Endothelial cell (in vitro differentiated cells): ENCODE results near the gene PPP2R3B. TPM values are rescaled to one million over a fixed set of nuclear protein-coding genes. Genes with fewer than 3 reads are reported as not detected.

Experiments used
- DNase-seq: peaks from one replicate; pipeline ENCODE4 v3.0.0; 2021; ENCODE audit warnings: low spot score
- H3K27ac Mint-ChIP-seq: one replicate; pipeline ENCODE4 v1.8.0; 2021; ENCODE audit warnings: mixed read lengths, inconsistent platforms; ENCODE audit not compliant: unreplicated experiment
- H3K27me3 Mint-ChIP-seq: one replicate; pipeline ENCODE4 v1.8.0; 2021; ENCODE audit warnings: mild to moderate bottlenecking, moderate library complexity, mixed read lengths, inconsistent platforms; ENCODE audit not compliant: unreplicated experiment
- H3K36me3 Mint-ChIP-seq: one replicate; pipeline ENCODE4 v1.8.0; 2021; ENCODE audit warnings: mild to moderate bottlenecking, low read depth, mixed read lengths, inconsistent platforms; ENCODE audit not compliant: unreplicated experiment
- H3K4me1 Mint-ChIP-seq: one replicate; pipeline ENCODE4 v1.8.0; 2021; ENCODE audit warnings: mild to moderate bottlenecking, mixed read lengths, inconsistent platforms; ENCODE audit not compliant: unreplicated experiment
- H3K4me3 Mint-ChIP-seq: one replicate; pipeline ENCODE4 v1.8.0; 2021; ENCODE audit warnings: mild to moderate bottlenecking, mixed read lengths, inconsistent platforms; ENCODE audit not compliant: unreplicated experiment
- H3K9me3 Mint-ChIP-seq: one replicate; pipeline ENCODE4 v1.8.0; 2021; ENCODE audit warnings: mixed read lengths, inconsistent platforms; ENCODE audit not compliant: unreplicated experiment
- total RNA-seq: library from RNA; stranded (reverse); fragmentation: NEBNext Ultra II Directional; extraction: Animal tissue kit (Norgen Biotek cat#: 25700); gene quantifications from one replicate; pipeline ENCODE4 v1.2.1, GENCODE V29; 2021; ENCODE audit not compliant: unreplicated experiment
- TF ChIP-seq, protein P1 (sequence below): fragments of 200-600 bp; sonication (generic); IDR thresholded peaks from one replicate; pipeline ENCODE4 v1.5.0; 2021; ENCODE audit warnings: antibody characterized with exemption; ENCODE audit not compliant: unreplicated experiment

PPP2R3B gene
- total RNA-seq, 1 donor from 2014 or later, result 44.0 TPM

DNA sequence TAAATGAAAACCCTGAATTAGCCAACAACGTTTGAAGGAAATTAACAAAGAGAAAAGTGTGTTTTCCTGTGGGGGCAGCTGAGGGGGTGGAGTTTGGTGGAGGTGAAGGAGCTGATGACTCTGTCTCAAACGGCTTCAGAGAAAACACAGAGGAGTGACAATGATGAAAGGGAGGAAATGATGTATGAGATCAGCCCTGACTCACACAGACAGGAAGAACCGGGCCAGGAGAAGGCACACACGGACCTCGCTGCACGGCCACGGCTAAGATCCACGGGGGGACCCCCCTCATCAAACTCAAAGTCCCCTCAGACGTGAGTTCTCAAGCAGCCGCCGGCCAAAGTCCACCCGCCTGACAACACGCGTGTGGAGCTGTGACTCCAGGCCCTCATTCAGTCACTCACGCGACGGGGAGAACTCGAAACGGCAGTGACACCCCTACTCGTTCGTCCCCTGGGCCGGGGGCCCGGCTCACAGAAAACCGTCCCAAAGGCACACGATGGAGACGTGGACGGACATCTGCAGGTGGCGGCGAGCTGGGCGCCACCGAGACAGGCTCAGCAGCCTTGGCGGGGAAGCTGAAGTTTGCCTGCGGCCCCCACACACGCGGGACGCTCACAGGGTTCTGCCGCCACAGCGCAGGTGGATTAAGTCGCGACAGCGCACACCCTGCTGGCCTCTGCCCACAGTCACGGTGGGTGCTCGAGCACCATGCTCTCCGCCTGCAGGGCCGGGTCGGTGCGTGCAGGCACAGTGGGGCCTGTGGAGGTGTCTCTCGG, 28.8 kb downstream of the PPP2R3B start:
- TF ChIP-seq, protein P1, sequence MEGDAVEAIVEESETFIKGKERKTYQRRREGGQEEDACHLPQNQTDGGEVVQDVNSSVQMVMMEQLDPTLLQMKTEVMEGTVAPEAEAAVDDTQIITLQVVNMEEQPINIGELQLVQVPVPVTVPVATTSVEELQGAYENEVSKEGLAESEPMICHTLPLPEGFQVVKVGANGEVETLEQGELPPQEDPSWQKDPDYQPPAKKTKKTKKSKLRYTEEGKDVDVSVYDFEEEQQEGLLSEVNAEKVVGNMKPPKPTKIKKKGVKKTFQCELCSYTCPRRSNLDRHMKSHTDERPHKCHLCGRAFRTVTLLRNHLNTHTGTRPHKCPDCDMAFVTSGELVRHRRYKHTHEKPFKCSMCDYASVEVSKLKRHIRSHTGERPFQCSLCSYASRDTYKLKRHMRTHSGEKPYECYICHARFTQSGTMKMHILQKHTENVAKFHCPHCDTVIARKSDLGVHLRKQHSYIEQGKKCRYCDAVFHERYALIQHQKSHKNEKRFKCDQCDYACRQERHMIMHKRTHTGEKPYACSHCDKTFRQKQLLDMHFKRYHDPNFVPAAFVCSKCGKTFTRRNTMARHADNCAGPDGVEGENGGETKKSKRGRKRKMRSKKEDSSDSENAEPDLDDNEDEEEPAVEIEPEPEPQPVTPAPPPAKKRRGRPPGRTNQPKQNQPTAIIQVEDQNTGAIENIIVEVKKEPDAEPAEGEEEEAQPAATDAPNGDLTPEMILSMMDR, result no peak
- Mint-ChIP-seq H3K4me3 (peak overlapping the region; percentile 81), H3K4me1 (peaks cover 13% of the 10 kb centered on the region), H3K27ac (peak overlapping the region; percentile 87), H3K27me3 (peaks cover 24% of the 10 kb centered on the region), H3K9me3 (peaks cover under 1% of the 10 kb centered on the region), H3K36me3 (peaks cover 53% of the 10 kb centered on the region)
- no peak for DNase-seq

DNA sequence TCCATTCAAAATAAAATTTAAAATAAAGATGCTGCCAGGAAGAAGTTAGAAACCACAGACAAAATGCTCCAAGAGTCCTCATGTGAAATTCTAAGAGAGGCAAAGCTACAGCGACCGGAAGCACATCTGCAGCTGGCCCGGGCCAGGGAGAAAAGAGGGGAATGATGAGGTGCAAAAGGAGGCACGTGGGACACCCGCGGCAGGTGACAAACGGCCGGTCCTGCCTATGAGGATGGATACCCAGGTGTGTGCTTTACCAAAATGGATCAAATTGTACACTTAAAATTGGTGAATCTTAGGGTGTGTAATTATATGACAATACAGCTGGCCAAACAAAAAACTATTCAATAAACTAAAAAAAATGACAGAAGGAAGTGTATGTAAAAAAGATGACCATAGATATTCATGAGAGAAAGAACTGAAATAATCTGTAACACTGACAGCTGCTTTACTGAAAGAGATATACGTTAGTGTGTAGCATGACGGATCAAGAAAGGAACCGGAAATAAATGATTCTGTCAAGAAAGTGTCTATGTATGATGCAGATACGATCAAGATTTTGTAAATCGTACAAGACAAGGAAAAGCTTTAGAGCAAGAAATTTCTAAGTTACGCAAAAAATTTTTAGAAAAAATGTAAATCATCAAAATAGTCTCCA, 29.5 kb downstream of the PPP2R3B start:
- Mint-ChIP-seq H3K9me3 (no peaks in the 10 kb centered on the region), H3K27me3 (peaks cover 22% of the 10 kb centered on the region), H3K27ac (peak overlapping the region; percentile 87), H3K4me1 (peaks cover 13% of the 10 kb centered on the region), H3K4me3 (peak overlapping the region; percentile 81), H3K36me3 (peaks cover 54% of the 10 kb centered on the region)
- DNase-seq, result no peak
- TF ChIP-seq, protein P1, result no peak

DNA sequence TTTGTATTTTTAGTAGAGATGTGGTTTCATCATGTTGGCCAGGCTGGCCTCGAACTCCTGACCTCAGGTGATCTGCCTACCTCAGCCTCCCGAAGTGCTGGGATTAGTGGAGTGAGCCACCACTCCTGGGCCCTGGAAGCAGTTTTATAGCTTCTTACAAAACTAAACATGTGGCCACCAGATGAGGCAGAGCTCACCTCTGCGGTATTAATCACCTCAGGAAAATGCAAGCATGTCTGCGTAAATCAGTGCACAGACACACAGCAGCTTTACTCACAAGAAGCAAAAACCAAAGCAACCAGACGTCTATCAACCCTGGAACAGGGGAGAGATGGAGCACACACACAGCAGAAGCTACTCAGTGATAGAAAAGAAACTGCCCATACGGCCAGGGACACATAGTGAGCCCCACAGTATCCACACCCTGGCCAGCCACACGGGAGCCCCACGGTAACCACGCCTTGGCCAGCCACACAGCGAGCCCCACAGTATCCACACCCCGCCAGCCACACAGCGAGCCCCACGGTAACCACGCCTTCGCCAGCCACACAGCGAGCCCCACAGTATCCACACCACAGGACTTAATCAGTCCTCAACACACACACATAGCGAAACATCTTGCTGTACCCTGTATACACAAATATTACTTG, 30.2 kb downstream of the PPP2R3B start:
- Mint-ChIP-seq H3K27me3 (peaks cover 20% of the 10 kb centered on the region), H3K36me3 (peaks cover 50% of the 10 kb centered on the region), H3K4me1 (peaks cover 13% of the 10 kb centered on the region), H3K9me3 (no peaks in the 10 kb centered on the region), H3K4me3 (peak overlapping the region; percentile 81), H3K27ac (peak overlapping the region; percentile 87)
- TF ChIP-seq, protein P1, result no peak
- no peak for DNase-seq

DNA sequence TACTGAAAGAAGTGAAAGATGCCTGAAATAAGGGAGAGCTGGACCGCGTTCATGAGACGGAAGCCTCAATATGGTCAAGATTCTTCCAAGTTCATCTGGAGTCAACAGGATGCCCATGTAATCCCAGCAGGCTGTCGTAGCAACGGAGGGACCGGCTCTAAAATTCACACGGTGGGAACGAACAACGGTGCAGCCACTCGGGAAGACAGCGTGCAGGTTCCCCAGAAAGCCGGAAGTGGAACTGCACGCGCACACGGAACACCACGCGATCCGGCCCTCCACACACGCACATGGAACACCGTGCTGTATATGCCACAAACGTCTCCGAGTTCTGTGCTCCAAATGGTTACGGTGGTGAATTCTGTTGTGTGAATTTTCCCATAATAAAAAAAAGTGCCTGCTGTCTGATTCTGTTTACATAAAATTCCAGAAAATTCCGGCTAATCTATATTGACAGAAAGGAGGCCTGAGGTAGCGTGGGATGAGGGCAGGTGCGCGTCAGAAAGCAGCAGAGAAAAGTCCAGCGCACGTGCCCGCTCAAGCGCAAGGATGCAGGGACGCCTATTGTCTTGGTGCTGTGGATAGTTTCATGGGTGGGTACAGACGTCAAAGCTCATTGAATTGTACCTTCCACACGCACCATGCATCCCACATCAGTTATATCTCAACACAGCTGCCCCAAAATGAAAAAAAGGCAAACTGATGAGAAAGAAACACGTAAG, 31.2 kb downstream of the PPP2R3B start:
- no peak overlapping the region for H3K27ac Mint-ChIP-seq
- peaks cover 40% of the 10 kb centered on the region for H3K36me3 Mint-ChIP-seq
- peak overlapping the region; percentile 63 for H3K4me3 Mint-ChIP-seq
- peaks cover 20% of the 10 kb centered on the region for H3K27me3 Mint-ChIP-seq
- H3K4me1 Mint-ChIP-seq, result peaks cover 13% of the 10 kb centered on the region
- no peak for DNase-seq
- TF ChIP-seq, protein P1, result no peak
- H3K9me3 Mint-ChIP-seq, result no peaks in the 10 kb centered on the region
